Neuronal stem cell (in vitro differentiated cells): Measurements from ENCODE around the gene HSPE1.

Experiments used
- DNase-seq: peaks from one replicate; pipeline ENCODE4 v3.0.0-alpha.2; 2013; ENCODE audit warnings: low spot score
- H2AFZ ChIP-seq: one replicate; pipeline ENCODE4 v1.6.1; 2013; ENCODE audit warnings: mild to moderate bottlenecking, low read length, inconsistent platforms
- H2AK5ac ChIP-seq: 2 replicates; pipeline ENCODE4 v1.6.1; 2013; ENCODE audit warnings: low read depth, mild to moderate bottlenecking, inconsistent platforms, low read length, moderate library complexity, mixed read lengths
- H2BK120ac ChIP-seq: 2 replicates; pipeline ENCODE4 v1.6.1; 2013; ENCODE audit warnings: low read depth, mild to moderate bottlenecking, inconsistent platforms, low read length, moderate library complexity, mixed read lengths
- H2BK12ac ChIP-seq: one replicate; pipeline ENCODE4 v1.6.1; 2013; ENCODE audit warnings: low read length, inconsistent platforms
- H2BK15ac ChIP-seq: 2 replicates; pipeline ENCODE4 v1.6.1; 2013; ENCODE audit warnings: mild to moderate bottlenecking, low read length, inconsistent platforms, mixed read lengths
- H2BK5ac ChIP-seq: one replicate; pipeline ENCODE4 v1.6.1; 2013; ENCODE audit warnings: inconsistent platforms, mild to moderate bottlenecking, low read length, moderate library complexity
- H3K14ac ChIP-seq: one replicate; pipeline ENCODE4 v1.6.1; 2013; ENCODE audit warnings: low read length, inconsistent platforms
- H3K18ac ChIP-seq: 2 replicates; pipeline ENCODE4 v1.6.1; 2013; ENCODE audit warnings: low read length, inconsistent platforms
- H3K23ac ChIP-seq: 2 replicates; pipeline ENCODE4 v1.6.1; 2013; ENCODE audit warnings: low read depth, mild to moderate bottlenecking, mixed read lengths, low read length, inconsistent platforms; ENCODE audit not compliant: poor library complexity
- H3K27ac ChIP-seq: replicated peaks from 3 replicates; pipeline ENCODE4 v1.5.1; 2013; ENCODE audit warnings: low read length, inconsistent platforms
- H3K27me3 ChIP-seq, 3 experiments: 2 replicates each; pipeline ENCODE4 v1.6.1; 2013; ENCODE audit warnings: low read length in 3 of 3, mild to moderate bottlenecking in 2 of 3, inconsistent platforms in 1 of 3, low read depth in 1 of 3, mixed read lengths in 1 of 3, moderate library complexity in 1 of 3; ENCODE audit not compliant: control insufficient read depth in 3 of 3, insufficient read depth in 3 of 3
- H3K36me3 ChIP-seq, 2 donors: replicated peaks in 1 of 2; 2 replicates each; pipeline ENCODE4 v1.6.1; 2013; ENCODE audit warnings: low read length in 2 of 2; ENCODE audit not compliant: control insufficient read depth in 2 of 2, insufficient read depth in 2 of 2
- H3K4ac ChIP-seq: 2 replicates; pipeline ENCODE4 v1.6.1; 2013; ENCODE audit warnings: inconsistent platforms, mild to moderate bottlenecking, low read length, moderate library complexity
- H3K4me1 ChIP-seq, 2 donors: 1 replicate in 1 of 2; 2 replicates in 1 of 2; pipeline ENCODE4 v1.6.1; 2013; ENCODE audit warnings: low read length in 2 of 2, low read depth in 1 of 2; ENCODE audit not compliant: control insufficient read depth in 2 of 2, insufficient read depth in 1 of 2
- H3K4me2 ChIP-seq: one replicate; pipeline ENCODE4 v1.6.1; 2013; ENCODE audit warnings: mild to moderate bottlenecking, low read length, inconsistent platforms; ENCODE audit not compliant: insufficient read depth, poor library complexity, severe bottlenecking
- H3K4me3 ChIP-seq, 2 donors: 2 replicates each; pipeline ENCODE4 v1.5.1; 2013; ENCODE audit warnings: low read length in 2 of 2, mild to moderate bottlenecking in 2 of 2, inconsistent platforms in 1 of 2, moderate library complexity in 1 of 2
- H3K79me1 ChIP-seq: one replicate; pipeline ENCODE4 v1.6.1; 2013; ENCODE audit warnings: low read depth, mild to moderate bottlenecking, inconsistent platforms, low read length, moderate library complexity
- H3K9ac ChIP-seq: one replicate; pipeline ENCODE4 v1.6.1; 2013; ENCODE audit warnings: mild to moderate bottlenecking, low read depth, low read length, inconsistent platforms; ENCODE audit not compliant: poor library complexity
- H3K9me3 ChIP-seq, 2 donors: replicated peaks in 1 of 2; 2 replicates each; pipeline versions ENCODE3 to v1.6.1; 2013; ENCODE audit warnings: low read length in 2 of 2, mild to moderate bottlenecking in 2 of 2, inconsistent platforms in 1 of 2, low read depth in 1 of 2, mixed read lengths in 1 of 2, moderate library complexity in 1 of 2; ENCODE audit not compliant: control insufficient read depth in 2 of 2, insufficient read depth in 1 of 2
- H4K8ac ChIP-seq: one replicate; pipeline ENCODE4 v1.6.1; 2013; ENCODE audit warnings: low read depth, mild to moderate bottlenecking, inconsistent platforms, low read length, moderate library complexity
- H4K91ac ChIP-seq: one replicate; pipeline ENCODE4 v1.6.1; 2013; ENCODE audit warnings: low read length, low read depth, mild to moderate bottlenecking, inconsistent platforms; ENCODE audit not compliant: poor library complexity
- WGBS, 2 donors: extraction: QIAGEN DNeasy Blood & Tissue Kit; methylation state at CpG; one replicate each; pipeline ENCODE4 v1.1.7; 2013; ENCODE audit warnings: missing lambda C conversion rate in 2 of 2, mixed read lengths in 1 of 2; ENCODE audit not compliant: insufficient read length in 2 of 2, insufficient replicate concordance in 1 of 2; ENCODE audit errors: extremely low coverage in 2 of 2; 5-methylcytosine and 5-hydroxymethylcytosine counted together

The HSPE1 gene

GRCh38 chr2:197487385-197487784 lies 12.8 kb upstream of the HSPE1 start:
- H3K4ac ChIP-seq = no peak overlapping the region
- no peak overlapping the region for H3K18ac ChIP-seq
- H3K4me1 ChIP-seq = no peaks in the 10 kb centered on the region
- peaks cover 0 to 10% of the 10 kb centered on the region in 2 donors for H3K9me3 ChIP-seq
- no peak overlapping the region for H3K14ac ChIP-seq
- H3K27ac ChIP-seq = no peak overlapping the region
- no peak overlapping the region for H2BK5ac ChIP-seq
- H3K9ac ChIP-seq = no peak overlapping the region
- no peak for DNase-seq
- H3K36me3 ChIP-seq = peaks cover 25 to 75% of the 10 kb centered on the region in 2 donors
- H3K79me1 ChIP-seq = peaks cover 5% of the 10 kb centered on the region
- no peak overlapping the region for H3K4me2 ChIP-seq
- no CpG with 5 or more reads among the region's 4 CpGs for WGBS, 2 donors
- no peak overlapping the region for H2AFZ ChIP-seq
- no peak overlapping the region for H2BK120ac ChIP-seq
- no peak overlapping the region for H2AK5ac ChIP-seq
- no peaks in the 10 kb centered on the region for H3K27me3 ChIP-seq
- no peak overlapping the region for H3K4me3 ChIP-seq
- no peak overlapping the region for H2BK12ac ChIP-seq
- H2BK15ac ChIP-seq = no peak overlapping the region
- H4K8ac ChIP-seq = no peak overlapping the region
- no peak overlapping the region for H4K91ac ChIP-seq
- no peak overlapping the region for H3K23ac ChIP-seq

GRCh38 chr2:197495433-197496134 lies 4.6 kb upstream of the HSPE1 start:
- Histone ChIP-seq H3K4me2 (no peak overlapping the region), H2BK15ac (no peak overlapping the region), H3K79me1 (peaks cover 3% of the 10 kb centered on the region), H3K14ac (no peak overlapping the region), H3K18ac (no peak overlapping the region), H3K4ac (no peak overlapping the region), H2BK120ac (no peak overlapping the region), H3K27ac (no peak overlapping the region), H2AFZ (no peak overlapping the region), H2BK12ac (no peak overlapping the region), H4K91ac (no peak overlapping the region), H3K4me3 (no peak overlapping the region), H3K9ac (no peak overlapping the region), H2AK5ac (no peak overlapping the region), H3K9me3 (no peaks in the 10 kb centered on the region), H3K36me3 (peaks cover 29 to 82% of the 10 kb centered on the region in 2 donors), H3K4me1 (peaks cover 0 to 13% of the 10 kb centered on the region in 2 donors), H3K23ac (no peak overlapping the region), H3K27me3 (no peaks in the 10 kb centered on the region), H4K8ac (no peak overlapping the region), H2BK5ac (no peak overlapping the region)
- no CpG with 5 or more reads among the region's 2 CpGs for WGBS, 2 donors
- DNase-seq = no peak

- no peaks in the 10 kb centered on the region for H3K27me3 ChIP-seq
- no peak overlapping the region for H3K27ac ChIP-seq
- peaks cover 0 to 15% of the 10 kb centered on the region in 2 donors for H3K4me1 ChIP-seq
- peaks cover 27 to 75% of the 10 kb centered on the region in 2 donors for H3K36me3 ChIP-seq
- no peak overlapping the region for H3K4me2 ChIP-seq
- H2BK12ac ChIP-seq = no peak overlapping the region
- no peak for DNase-seq
- peaks cover 0 to under 1% of the 10 kb centered on the region in 2 donors for H3K9me3 ChIP-seq
- no peak overlapping the region for H3K4ac ChIP-seq
- no peak overlapping the region for H4K8ac ChIP-seq
- H2AFZ ChIP-seq = no peak overlapping the region
- no peak overlapping the region for H3K23ac ChIP-seq
- H3K79me1 ChIP-seq = peaks cover 3% of the 10 kb centered on the region
- peak overlapping the region in 1 of 2 donors; percentile 13 for H3K4me3 ChIP-seq
- H2BK15ac ChIP-seq = no peak overlapping the region
- H4K91ac ChIP-seq = no peak overlapping the region
- no peak overlapping the region for H3K14ac ChIP-seq
- H2BK120ac ChIP-seq = no peak overlapping the region
- H2AK5ac ChIP-seq = no peak overlapping the region
- H2BK5ac ChIP-seq = no peak overlapping the region
- H3K18ac ChIP-seq = no peak overlapping the region
- H3K9ac ChIP-seq = no peak overlapping the region
Measured at GRCh38 chr2:197496695-197497094, 3.5 kb upstream of the HSPE1 start.

GRCh38 chr2:197497326-197497725 lies 2.9 kb upstream of the HSPE1 start:
- Histone ChIP-seq H3K9ac (no peak overlapping the region), H3K27me3 (no peaks in the 10 kb centered on the region), H3K4me1 (peaks cover 0 to 18% of the 10 kb centered on the region in 2 donors), H4K8ac (no peak overlapping the region), H2BK120ac (no peak overlapping the region), H3K4me3 (peak overlapping the region in 1 of 2 donors; percentile 83), H2BK15ac (no peak overlapping the region), H3K27ac (no peak overlapping the region), H3K14ac (no peak overlapping the region), H2BK12ac (no peak overlapping the region), H3K18ac (no peak overlapping the region), H3K23ac (no peak overlapping the region), H2AK5ac (no peak overlapping the region), H2AFZ (no peak overlapping the region), H3K4me2 (no peak overlapping the region), H3K4ac (no peak overlapping the region), H3K36me3 (peaks cover 22 to 75% of the 10 kb centered on the region in 2 donors), H3K79me1 (peaks cover 3% of the 10 kb centered on the region), H2BK5ac (no peak overlapping the region), H3K9me3 (peaks cover 0 to 3% of the 10 kb centered on the region in 2 donors), H4K91ac (no peak overlapping the region)
- DNase-seq = no peak
- no CpG with 5 or more reads among the region's 2 CpGs for WGBS, 2 donors
